Subcutaneous adipose tissue (tissue), 4 donors: Measurements from ENCODE around the gene CXCR4. TPM values are rescaled to one million over a fixed set of nuclear protein-coding genes. Genes with fewer than 3 reads are reported as not detected.

ENCODE experiments used
- total RNA-seq, 4 donors: library from RNA; depleted of rRNA; stranded (reverse); fragments of >200 nt; gene quantifications; one replicate each; pipeline ENCODE4 v1.1.0, GENCODE V29; 2016
- TF ChIP-seq, protein P1 (sequence below): fragments of 450-650 bp; IDR thresholded peaks from one replicate; pipeline ENCODE4 v1.5.1; 2016; ENCODE audit warnings: low read depth, mild to moderate bottlenecking, control low read depth, antibody characterized with exemption, moderate library complexity

CXCR4 gene
- total RNA-seq, 4 donors from 2014 or later, result 4.1 to 114 (median 35.7) TPM

DNA sequence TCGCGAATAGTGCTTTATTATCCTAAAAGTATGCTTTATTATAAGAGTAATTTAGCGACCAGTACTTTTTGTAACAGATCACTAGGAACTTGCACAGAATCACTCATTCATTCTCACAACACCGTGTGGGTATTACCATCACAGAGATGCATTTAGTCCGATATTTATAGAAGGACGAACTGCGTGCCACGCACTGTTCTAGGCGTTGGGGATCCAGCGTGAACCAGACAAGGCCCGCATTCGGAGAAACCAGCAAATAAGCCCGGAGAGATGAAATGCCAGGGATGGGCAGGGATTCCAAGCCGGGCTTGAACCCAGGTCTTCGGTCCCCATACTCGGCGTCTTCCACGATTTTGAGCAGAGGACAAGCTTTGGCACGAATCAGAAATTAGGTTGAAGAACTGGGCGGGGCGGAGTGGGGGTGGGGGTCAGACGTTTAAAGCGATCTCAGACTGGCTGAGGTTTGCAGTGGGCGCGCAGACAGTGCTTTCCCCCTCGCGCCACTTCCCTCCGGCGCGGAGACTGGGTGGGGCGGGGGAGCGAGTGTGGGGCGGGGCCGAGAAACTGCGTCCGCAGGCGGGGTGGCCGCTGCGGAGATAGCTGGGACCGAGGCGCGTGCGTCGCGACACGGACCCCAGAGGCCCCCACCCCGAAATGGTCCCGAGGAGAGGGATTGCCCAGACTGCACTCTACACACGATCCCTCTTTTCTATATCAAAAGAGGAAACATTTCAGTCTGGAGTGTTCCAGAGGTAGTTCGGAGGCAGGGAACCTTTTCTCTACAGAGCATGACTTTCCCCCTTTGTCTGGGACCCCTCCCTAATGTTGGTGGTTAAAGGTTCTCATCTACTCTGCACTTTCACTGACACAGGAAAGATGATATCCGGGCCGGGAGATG lies 1.1 kb upstream of the CXCR4 start:
- TF ChIP-seq, protein P1, sequence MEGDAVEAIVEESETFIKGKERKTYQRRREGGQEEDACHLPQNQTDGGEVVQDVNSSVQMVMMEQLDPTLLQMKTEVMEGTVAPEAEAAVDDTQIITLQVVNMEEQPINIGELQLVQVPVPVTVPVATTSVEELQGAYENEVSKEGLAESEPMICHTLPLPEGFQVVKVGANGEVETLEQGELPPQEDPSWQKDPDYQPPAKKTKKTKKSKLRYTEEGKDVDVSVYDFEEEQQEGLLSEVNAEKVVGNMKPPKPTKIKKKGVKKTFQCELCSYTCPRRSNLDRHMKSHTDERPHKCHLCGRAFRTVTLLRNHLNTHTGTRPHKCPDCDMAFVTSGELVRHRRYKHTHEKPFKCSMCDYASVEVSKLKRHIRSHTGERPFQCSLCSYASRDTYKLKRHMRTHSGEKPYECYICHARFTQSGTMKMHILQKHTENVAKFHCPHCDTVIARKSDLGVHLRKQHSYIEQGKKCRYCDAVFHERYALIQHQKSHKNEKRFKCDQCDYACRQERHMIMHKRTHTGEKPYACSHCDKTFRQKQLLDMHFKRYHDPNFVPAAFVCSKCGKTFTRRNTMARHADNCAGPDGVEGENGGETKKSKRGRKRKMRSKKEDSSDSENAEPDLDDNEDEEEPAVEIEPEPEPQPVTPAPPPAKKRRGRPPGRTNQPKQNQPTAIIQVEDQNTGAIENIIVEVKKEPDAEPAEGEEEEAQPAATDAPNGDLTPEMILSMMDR, result no peak

DNA sequence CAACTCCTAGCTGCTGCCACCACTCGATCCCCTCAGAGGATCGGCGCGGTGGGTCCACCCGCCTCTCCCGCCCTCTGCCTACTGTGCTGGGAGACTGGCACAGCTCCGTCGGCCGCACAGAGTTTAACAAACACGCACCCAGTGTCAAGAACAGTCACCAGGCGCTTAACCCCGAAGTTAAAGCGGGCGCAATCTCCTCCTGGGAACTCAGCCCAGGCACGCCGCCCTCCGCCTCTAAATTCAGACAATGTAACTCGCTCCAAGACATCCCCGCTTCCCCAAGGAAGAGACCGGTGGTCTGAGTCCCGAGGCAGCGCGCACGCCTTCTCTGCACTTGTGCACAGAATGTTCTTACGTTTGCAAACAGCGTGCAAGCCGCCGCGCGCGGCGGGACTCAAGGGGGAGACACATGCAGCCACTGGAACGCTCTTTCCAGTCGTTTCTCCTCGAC lies 533 bp downstream of the CXCR4 start:
- TF ChIP-seq, protein P1, result no peak

DNA sequence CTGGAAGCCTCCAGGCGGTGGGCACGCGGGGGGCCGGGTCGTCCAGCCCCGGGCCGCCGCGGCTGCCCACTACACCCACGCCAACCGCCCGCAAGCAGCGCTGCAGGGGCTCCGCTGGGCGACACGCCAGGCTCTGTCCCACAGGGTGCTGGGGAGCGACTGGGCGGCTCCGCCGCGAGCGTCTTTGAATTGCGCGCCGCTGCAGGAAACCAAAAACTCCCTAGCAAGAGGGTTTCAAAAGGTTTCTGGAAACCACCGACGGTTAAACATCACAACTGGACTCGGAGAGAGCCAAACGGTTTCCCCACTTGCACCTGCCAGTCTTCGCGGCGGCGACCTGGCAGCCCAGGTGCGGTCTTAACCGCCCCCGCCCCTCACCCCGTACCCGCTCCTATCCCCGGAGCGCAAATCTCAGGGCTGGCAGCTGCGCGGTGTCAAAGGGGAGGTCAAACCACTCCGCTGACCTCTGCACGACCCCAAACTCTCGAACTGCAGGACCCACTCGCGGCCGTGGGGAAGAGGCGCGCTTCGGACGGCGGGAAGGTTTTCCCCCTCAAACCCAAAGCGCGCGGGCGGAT lies 1.0 kb downstream of the CXCR4 start:
- TF ChIP-seq, protein P1, result no peak

DNA sequence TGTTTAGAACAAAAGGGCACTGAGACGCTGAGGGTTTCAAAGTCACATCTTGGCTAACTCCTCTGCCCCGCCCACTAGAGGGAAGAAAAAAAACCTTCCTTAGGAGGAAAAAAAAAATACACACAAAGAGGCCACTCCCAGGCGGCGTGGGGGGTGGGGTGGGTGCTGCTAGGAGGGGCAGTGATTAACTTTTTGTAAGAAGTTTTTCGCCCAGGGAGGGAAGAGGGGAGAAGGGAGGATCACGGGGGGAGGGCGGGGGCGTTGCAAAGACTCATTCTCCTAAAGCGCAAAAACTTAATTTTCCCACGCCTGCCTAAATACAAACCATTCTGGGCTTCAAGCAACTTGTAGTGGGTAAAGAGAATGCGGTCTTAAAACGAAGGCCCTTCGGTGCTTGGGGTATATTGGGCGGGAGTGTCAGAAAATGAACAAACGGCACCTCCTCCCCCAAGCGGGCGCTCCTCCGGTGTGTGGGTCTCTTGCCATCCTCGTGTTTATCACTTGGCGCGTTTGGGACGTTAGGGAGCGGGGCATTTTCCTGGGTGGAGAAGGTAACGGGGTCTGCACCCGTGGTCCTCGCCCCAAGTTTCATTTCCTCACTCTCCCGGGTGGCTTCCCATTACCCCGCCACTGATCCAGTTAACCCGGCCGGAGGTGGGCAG lies 1.7 kb downstream of the CXCR4 start:
- TF ChIP-seq, protein P1, result no peak

DNA sequence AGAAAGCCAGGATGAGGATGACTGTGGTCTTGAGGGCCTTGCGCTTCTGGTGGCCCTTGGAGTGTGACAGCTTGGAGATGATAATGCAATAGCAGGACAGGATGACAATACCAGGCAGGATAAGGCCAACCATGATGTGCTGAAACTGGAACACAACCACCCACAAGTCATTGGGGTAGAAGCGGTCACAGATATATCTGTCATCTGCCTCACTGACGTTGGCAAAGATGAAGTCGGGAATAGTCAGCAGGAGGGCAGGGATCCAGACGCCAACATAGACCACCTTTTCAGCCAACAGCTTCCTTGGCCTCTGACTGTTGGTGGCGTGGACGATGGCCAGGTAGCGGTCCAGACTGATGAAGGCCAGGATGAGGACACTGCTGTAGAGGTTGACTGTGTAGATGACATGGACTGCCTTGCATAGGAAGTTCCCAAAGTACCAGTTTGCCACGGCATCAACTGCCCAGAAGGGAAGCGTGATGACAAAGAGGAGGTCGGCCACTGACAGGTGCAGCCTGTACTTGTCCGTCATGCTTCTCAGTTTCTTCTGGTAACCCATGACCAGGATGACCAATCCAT lies 2.7 kb downstream of the CXCR4 start:
- TF ChIP-seq, protein P1, result no peak

DNA sequence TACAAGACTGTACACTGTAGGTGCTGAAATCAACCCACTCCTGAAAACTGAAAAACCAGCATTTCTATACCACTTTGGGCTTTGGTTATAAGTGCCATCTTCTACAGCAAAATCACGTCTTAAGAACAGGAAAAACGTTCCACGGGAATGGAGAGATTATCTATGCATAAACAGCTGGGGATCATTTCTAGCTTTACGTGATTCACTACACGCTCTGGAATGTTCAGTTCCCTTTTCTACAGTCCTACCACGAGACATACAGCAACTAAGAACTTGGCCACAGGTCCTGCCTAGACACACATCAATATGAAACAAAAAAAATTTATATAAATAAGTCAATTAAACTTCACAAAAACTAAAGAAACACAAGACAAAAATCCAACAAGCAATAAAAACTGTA lies 3.6 kb downstream of the CXCR4 start:
- TF ChIP-seq, protein P1, result no peak
